C4-2B (cell line): ENCODE results near the gene CEP131.

ENCODE experiments used
- ZFX ChIP-seq: fragments of 450-650 bp; IDR thresholded peaks from 2 replicates; pipeline ENCODE4 v1.6.1; 2017
- TF ChIP-seq, protein P1 (sequence below): fragments of 450-650 bp; conservative IDR thresholded peaks from 2 replicates; pipeline ENCODE4 v1.5.1; 2017; ENCODE audit warnings: mild to moderate bottlenecking

DNA sequence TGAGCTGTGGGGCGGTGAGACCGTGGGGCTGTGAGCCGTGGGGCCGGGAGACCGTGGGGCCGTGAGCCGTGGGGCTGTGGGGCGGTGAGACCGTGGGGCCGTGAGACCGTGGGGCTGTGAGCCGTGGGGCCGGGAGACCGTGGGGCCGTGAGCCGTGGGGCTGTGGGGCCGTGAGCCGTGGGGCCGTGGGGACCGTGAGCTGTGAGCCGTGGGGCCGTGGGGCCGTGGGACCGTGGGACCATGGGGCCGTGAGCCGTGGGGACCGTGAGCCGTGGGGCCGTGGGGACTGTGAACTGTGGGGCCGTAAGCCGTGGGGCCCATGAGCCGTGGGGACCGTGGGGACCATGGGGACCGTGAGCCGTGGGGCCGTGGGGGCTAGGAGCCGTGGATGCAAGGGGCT lies 82.1 kb downstream of the CEP131 start:
- TF ChIP-seq, protein P1, sequence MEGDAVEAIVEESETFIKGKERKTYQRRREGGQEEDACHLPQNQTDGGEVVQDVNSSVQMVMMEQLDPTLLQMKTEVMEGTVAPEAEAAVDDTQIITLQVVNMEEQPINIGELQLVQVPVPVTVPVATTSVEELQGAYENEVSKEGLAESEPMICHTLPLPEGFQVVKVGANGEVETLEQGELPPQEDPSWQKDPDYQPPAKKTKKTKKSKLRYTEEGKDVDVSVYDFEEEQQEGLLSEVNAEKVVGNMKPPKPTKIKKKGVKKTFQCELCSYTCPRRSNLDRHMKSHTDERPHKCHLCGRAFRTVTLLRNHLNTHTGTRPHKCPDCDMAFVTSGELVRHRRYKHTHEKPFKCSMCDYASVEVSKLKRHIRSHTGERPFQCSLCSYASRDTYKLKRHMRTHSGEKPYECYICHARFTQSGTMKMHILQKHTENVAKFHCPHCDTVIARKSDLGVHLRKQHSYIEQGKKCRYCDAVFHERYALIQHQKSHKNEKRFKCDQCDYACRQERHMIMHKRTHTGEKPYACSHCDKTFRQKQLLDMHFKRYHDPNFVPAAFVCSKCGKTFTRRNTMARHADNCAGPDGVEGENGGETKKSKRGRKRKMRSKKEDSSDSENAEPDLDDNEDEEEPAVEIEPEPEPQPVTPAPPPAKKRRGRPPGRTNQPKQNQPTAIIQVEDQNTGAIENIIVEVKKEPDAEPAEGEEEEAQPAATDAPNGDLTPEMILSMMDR, result no peak
- no peak for TF ChIP-seq ZFX
